K562 (cell line): ENCODE data around the gene DIPK1B. TPM values are rescaled to one million over a fixed set of nuclear protein-coding genes. Genes with fewer than 3 reads are reported as not detected.

Source experiments
- ATAC-seq: fragments of 200-7000 bp; cut with Tn5 transposase; 3 replicates; pipeline ENCODE4 v1.9.1; 2020; ENCODE audit warnings: moderate library complexity
- BruUV-seq: library from RNA; stranded (reverse); fragments of 400-500 nt; replicated peaks from 2 replicates; lab custom pipeline; 2021; lab: Mats Ljungman, UMichigan
- CTCF ChIA-PET: fragments of 300-600 bp; formaldehyde crosslinking; extraction: SDS; loops from one replicate; lab custom pipeline; 2021; ENCODE audit warnings: low intra/inter-chr PET ratio; lab: Yijun Ruan, JAX
- POLR2A ChIA-PET: fragments of 300-600, 350-650 bp; sonication (Branson Sonifier 250); formaldehyde crosslinking; extraction: SDS; loops from one replicate; lab custom pipeline; 2021; ENCODE audit warnings: antibody characterized with exemption, inconsistent platforms; lab: Yijun Ruan, JAX
- DNase-seq, 4 experiments: peaks; one replicate each; pipeline versions ENCODE4 v3.0.0 to v3.0.0-alpha.2; 2011 to 2018; ENCODE audit warnings: low spot score in 3 of 4, mixed read lengths in 3 of 4; ENCODE audit errors: extremely low read depth in 1 of 4
- FAIRE-seq: peaks from 2 replicates; lab custom pipeline; 2011; peaks lifted over from hg19 to GRCh38; lab: Jason Lieb, UNC
- H2AFZ ChIP-seq: 2 replicates; pipeline ENCODE4 v1.6.0; 2011; ENCODE audit warnings: low read depth, low read length, control low read depth, inconsistent platforms
- H3K27ac ChIP-seq: fragments of 200-600 bp; 3 replicates; pipeline ENCODE4 v1.8.0; 2011; ENCODE audit warnings: low read depth, mild to moderate bottlenecking, control low read depth, inconsistent platforms, low read length, moderate library complexity, mixed read lengths; ENCODE audit errors: extremely low read depth
- H3K27me3 ChIP-seq, 2 experiments: fragments of 300-600 bp in 1 of 2; 2 replicates in 1 of 2; 3 replicates in 1 of 2; pipeline versions ENCODE4 v1.6.0 to v1.8.0; 2011; ENCODE audit warnings: inconsistent platforms in 2 of 2, low read length in 2 of 2, mild to moderate bottlenecking in 1 of 2, mixed read lengths in 1 of 2, moderate library complexity in 1 of 2; ENCODE audit not compliant: control insufficient read depth in 2 of 2, insufficient read depth in 2 of 2
- H3K36me3 ChIP-seq: fragments of 300-600 bp; 3 replicates; pipeline ENCODE4 v1.8.0; 2011; ENCODE audit warnings: mild to moderate bottlenecking, low read length, inconsistent platforms; ENCODE audit not compliant: control insufficient read depth, insufficient read depth
- H3K4me1 ChIP-seq, 2 experiments: fragments of 200-600 bp in 1 of 2; replicated peaks in 1 of 2; 2 replicates in 1 of 2; 3 replicates in 1 of 2; pipeline versions ENCODE4 v1.5.1 to v1.8.0; 2011; ENCODE audit warnings: inconsistent platforms in 2 of 2, low read length in 2 of 2, mild to moderate bottlenecking in 1 of 2, mixed read lengths in 1 of 2, moderate library complexity in 1 of 2; ENCODE audit not compliant: control insufficient read depth in 2 of 2, insufficient read depth in 2 of 2
- H3K4me2 ChIP-seq: 2 replicates; pipeline ENCODE4 v1.6.1; 2011; ENCODE audit warnings: low read length, control low read depth, inconsistent platforms, mixed read lengths; ENCODE audit not compliant: insufficient read depth
- H3K4me3 ChIP-seq: fragments of 200-600 bp; sonication (generic), shearing (Covaris generic); 2 replicates; pipeline ENCODE4 v1.5.1; 2016; ENCODE audit warnings: control low read depth, inconsistent platforms
- H3K79me2 ChIP-seq: fragments of 200-600 bp; 3 replicates; pipeline ENCODE4 v1.8.0; 2011; ENCODE audit warnings: low read length, inconsistent platforms; ENCODE audit not compliant: control insufficient read depth, insufficient read depth
- H3K9ac ChIP-seq, 2 experiments: 2 replicates each; pipeline versions ENCODE4 v1.6.0 to v1.6.1; 2011; ENCODE audit warnings: low read depth in 2 of 2, low read length in 2 of 2, control low read depth in 1 of 2, inconsistent platforms in 1 of 2, mild to moderate bottlenecking in 1 of 2, mixed read lengths in 1 of 2; ENCODE audit not compliant: insufficient read depth in 1 of 2
- H3K9me1 ChIP-seq: one replicate; pipeline ENCODE4 v1.6.0; 2011; ENCODE audit warnings: inconsistent platforms, mild to moderate bottlenecking, low read length, moderate library complexity; ENCODE audit not compliant: control insufficient read depth, insufficient read depth
- H3K9me3 ChIP-seq: replicated peaks from 2 replicates; pipeline ENCODE4 v1.5.1; 2011; ENCODE audit warnings: low read depth, low read length, inconsistent platforms; ENCODE audit not compliant: control insufficient read depth, insufficient read depth
- H4K20me1 ChIP-seq: replicated peaks from 2 replicates; pipeline ENCODE4 v1.6.1; 2011; ENCODE audit warnings: low read length, inconsistent platforms, mixed read lengths; ENCODE audit not compliant: control insufficient read depth, insufficient read depth
- ATF3 ChIP-seq, 2 experiments: fragments of 450-650 bp in 1 of 2; sonication (generic) in 1 of 2; formaldehyde crosslinking in 1 of 2; IDR thresholded peaks in 1 of 2; conservative IDR thresholded peaks in 1 of 2; 2 replicates each; pipeline versions ENCODE4 v1.6.1 to v1.8.1; 2016 to 2023; ENCODE audit warnings: mild to moderate bottlenecking in 2 of 2, moderate library complexity in 2 of 2, inconsistent platforms in 1 of 2, missing genetic modification reagents in 1 of 2
- ETV5 ChIP-seq: sonication (generic); formaldehyde crosslinking; IDR thresholded peaks from 2 replicates; pipeline ENCODE4 v1.4.0; 2020; ENCODE audit warnings: low read depth, mild to moderate bottlenecking, missing genetic modification reagents
- GATAD2B ChIP-seq: fragments of 450-650 bp; IDR thresholded peaks from 2 replicates; pipeline ENCODE4 v1.6.1; 2017; ENCODE audit warnings: mild to moderate bottlenecking, borderline replicate concordance
- HDGF ChIP-seq: fragments of 450-650 bp; IDR thresholded peaks from 2 replicates; pipeline ENCODE4 v1.6.1; 2016
- KDM4B ChIP-seq, 2 experiments: fragments of 450-650 bp in 1 of 2; sonication (generic) in 1 of 2; IDR thresholded peaks; 2 replicates each; pipeline ENCODE4 v1.6.1; 2016 to 2017; ENCODE audit warnings: borderline replicate concordance in 2 of 2, antibody characterized with exemption in 1 of 2, low read depth in 1 of 2, mild to moderate bottlenecking in 1 of 2
- RNF2 ChIP-seq: sonication (generic); IDR thresholded peaks from 2 replicates; pipeline ENCODE4 v1.6.1; 2016
- ZBTB7A ChIP-seq: IDR thresholded peaks from 2 replicates; pipeline ENCODE4 v1.6.1; 2011; ENCODE audit warnings: low read depth, mild to moderate bottlenecking, low read length, moderate library complexity, borderline replicate concordance; ENCODE audit not compliant: control insufficient read depth
- ZEB2 ChIP-seq: fragments of 450-650 bp; IDR thresholded peaks from 2 replicates; pipeline ENCODE4 v1.6.1; 2016
- WGBS: fragments of 100-300 bp; shearing (Covaris generic); methylation state at CpG from one replicate; pipeline ENCODE4 v1.1.6; 2016; ENCODE audit warnings: low coverage, mixed read lengths; ENCODE audit not compliant: insufficient coverage; ENCODE audit errors: missing lambda C conversion rate; 5-methylcytosine and 5-hydroxymethylcytosine counted together
- in situ Hi-C: fragments of 300-500 bp; cut with MboI; formaldehyde crosslinking; loops from 4 replicates; pipeline ENCODE4 v1.15.0; 2018; ENCODE audit warnings: inconsistent platforms, mixed read lengths
- intact Hi-C: fragments of 100-400 bp; cut with micrococcal nuclease; formaldehyde crosslinking; loops from 2 replicates; pipeline ENCODE4 v1.14.2; 2022
- polyA plus RNA-seq, 8 experiments: library from polyadenylated mRNA; depleted of rRNA in 4 of 8; stranded (reverse) in 5 of 8; unstranded in 3 of 8; fragments of >200 nt; fragmentation: Nextera tagmentation in 2 of 8; fragmentation: Illumina TruSeq in 1 of 8; extraction: Ambion mirVana in 2 of 8; extraction: Trizol in 1 of 8; gene quantifications; 2 replicates each; pipeline versions ENCODE4 v1.2.1 to v1.2.3, GENCODE V29; 2011 to 2014; ENCODE audit warnings: inconsistent platforms in 1 of 8, missing spikeins in 1 of 8
- total RNA-seq, 7 experiments: library from RNA; depleted of rRNA in 6 of 7; stranded (reverse); fragments of >200 nt in 6 of 7; fragmentation: Illumina TruSeq in 2 of 7; extraction: Trizol in 2 of 7; gene quantifications; 2 replicates each; pipeline versions ENCODE4 v1.2.1 to v1.2.3, GENCODE V29; 2011 to 2021; ENCODE audit warnings: low replicate concordance in 1 of 7
- TF ChIP-seq, protein P1 (sequence below): fragments of 250-450 bp; sonication (Bioruptor Pico); IDR thresholded peaks from 2 replicates; pipeline ENCODE4 v1.4.0; 2020; ENCODE audit warnings: mild to moderate bottlenecking, moderate library complexity
- TF ChIP-seq, protein P2 (sequence below): fragments of 450-650 bp; IDR thresholded peaks from 2 replicates; pipeline ENCODE4 v1.6.1; 2017; ENCODE audit warnings: mild to moderate bottlenecking, moderate library complexity

Gene DIPK1B
- total and polyA plus RNA-seq, 9 of the 15 experiments (the other 6 are each of a cell fraction or from before 2014, with no cell fraction given): 0.08 to 22.3 (median 5.9) TPM

- TF ChIP-seq ATF3 (IDR thresholded peaks at IDR 0.05): no peak
- peak; percentile 66 for TF ChIP-seq ATF3 (CRISPR knock-in tag; conservative IDR thresholded peaks at IDR 0.05)
- TF ChIP-seq KDM4B (IDR thresholded peaks at IDR 0.05; ENCODE audit: borderline replicate concordance in 2 of 2, low read depth in 1 of 2): no peak
- TF ChIP-seq HDGF: no peak
- no peak for TF ChIP-seq ETV5 (CRISPR knock-in tag)
- TF ChIP-seq RNF2: no peak
These were observed 38.2 kb upstream of the DIPK1B start (continued) for GRCh38 chr9:136673975-136674785.

DNA sequence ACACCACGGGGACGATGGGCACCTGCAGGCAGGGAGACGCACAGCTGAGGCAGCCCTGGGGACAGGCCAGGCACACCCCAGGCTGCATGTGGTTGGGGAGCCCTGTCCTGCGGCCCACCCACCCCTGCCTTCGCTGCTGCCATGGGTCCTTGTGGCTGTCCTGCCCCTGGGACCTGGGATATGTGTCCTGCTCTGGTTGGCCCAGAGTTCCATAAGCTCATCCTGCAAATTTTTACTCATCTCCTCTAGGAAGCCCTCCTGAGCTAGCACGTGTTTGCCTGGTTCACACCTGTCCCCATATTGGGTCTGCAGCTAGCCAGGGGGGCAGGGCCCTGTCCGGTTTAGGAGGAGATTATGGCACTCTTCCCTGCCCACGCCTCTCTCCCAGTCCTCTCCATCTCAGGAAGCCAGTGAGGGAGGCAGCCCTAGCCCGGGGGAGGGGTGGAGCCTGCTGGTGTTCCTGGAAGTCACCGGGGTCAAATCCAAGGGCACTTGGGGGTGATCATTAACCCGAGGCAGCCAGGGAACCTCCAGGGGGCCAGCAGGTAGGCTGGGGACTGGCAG lies 37.5 kb upstream of the DIPK1B start:
- Histone ChIP-seq H2AFZ (no peak overlapping the region), H3K36me3 (peaks cover 58% of the 10 kb centered on the region; the same call in 2 of the 3 replicates), H3K4me3 (no peak overlapping the region), H3K27ac (peak overlapping the region; percentile 11; the same call in 1 of the 3 replicates), H3K4me2 (no peak overlapping the region), H4K20me1 (peaks cover 29% of the 10 kb centered on the region), H3K4me1 (peaks cover 11 to 97% of the 10 kb centered on the region in 2 experiments; a peak in 4 of 5 replicates), H3K79me2 (peaks cover 15% of the 10 kb centered on the region), H3K9me1 (no peaks in the 10 kb centered on the region), H3K9me3 (no peaks in the 10 kb centered on the region), H3K27me3 (no peaks in the 10 kb centered on the region), H3K9ac (peak overlapping the region in 1 of 2 experiments; percentile 82; a peak in 2 of 4 replicates)
- ATAC-seq: no peak
- ChIA-PET CTCF (no interaction called here), POLR2A (interaction anchor here (0.9 to 1.6 kb wide), 5 partner anchors 16 to 55 kb away, joined by 3 to 5 read pairs (median 4); no protein-coding TSS in a partner anchor)
- FAIRE-seq: peak; percentile 77
- in situ Hi-C loops: no loop called here
- 22% methylated on average over 7 of the region's 11 CpGs for WGBS
- intact Hi-C loops: no loop called here
- no TSS peak for BruUV-seq
- peak; percentile 75 to 85 (median 82) for DNase-seq
- TF ChIP-seq, protein P1, sequence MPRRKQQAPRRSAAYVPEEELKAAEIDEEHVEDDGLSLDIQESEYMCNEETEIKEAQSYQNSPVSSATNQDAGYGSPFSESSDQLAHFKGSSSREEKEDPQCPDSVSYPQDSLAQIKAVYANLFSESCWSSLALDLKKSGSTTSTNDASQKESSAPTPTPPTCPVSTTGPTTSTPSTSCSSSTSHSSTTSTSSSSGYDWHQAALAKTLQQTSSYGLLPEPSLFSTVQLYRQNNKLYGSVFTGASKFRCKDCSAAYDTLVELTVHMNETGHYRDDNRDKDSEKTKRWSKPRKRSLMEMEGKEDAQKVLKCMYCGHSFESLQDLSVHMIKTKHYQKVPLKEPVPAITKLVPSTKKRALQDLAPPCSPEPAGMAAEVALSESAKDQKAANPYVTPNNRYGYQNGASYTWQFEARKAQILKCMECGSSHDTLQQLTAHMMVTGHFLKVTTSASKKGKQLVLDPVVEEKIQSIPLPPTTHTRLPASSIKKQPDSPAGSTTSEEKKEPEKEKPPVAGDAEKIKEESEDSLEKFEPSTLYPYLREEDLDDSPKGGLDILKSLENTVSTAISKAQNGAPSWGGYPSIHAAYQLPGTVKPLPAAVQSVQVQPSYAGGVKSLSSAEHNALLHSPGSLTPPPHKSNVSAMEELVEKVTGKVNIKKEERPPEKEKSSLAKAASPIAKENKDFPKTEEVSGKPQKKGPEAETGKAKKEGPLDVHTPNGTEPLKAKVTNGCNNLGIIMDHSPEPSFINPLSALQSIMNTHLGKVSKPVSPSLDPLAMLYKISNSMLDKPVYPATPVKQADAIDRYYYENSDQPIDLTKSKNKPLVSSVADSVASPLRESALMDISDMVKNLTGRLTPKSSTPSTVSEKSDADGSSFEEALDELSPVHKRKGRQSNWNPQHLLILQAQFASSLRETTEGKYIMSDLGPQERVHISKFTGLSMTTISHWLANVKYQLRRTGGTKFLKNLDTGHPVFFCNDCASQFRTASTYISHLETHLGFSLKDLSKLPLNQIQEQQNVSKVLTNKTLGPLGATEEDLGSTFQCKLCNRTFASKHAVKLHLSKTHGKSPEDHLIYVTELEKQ (CRISPR knock-in tag): no peak
- TF ChIP-seq ZBTB7A: peak; percentile 35; the same call in 1 of the 2 replicates
- no peak for TF ChIP-seq GATAD2B
- TF ChIP-seq, protein P2, sequence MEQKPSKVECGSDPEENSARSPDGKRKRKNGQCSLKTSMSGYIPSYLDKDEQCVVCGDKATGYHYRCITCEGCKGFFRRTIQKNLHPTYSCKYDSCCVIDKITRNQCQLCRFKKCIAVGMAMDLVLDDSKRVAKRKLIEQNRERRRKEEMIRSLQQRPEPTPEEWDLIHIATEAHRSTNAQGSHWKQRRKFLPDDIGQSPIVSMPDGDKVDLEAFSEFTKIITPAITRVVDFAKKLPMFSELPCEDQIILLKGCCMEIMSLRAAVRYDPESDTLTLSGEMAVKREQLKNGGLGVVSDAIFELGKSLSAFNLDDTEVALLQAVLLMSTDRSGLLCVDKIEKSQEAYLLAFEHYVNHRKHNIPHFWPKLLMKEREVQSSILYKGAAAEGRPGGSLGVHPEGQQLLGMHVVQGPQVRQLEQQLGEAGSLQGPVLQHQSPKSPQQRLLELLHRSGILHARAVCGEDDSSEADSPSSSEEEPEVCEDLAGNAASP: no peak
- TF ChIP-seq ZEB2: peak; percentile 70; the same call in 1 of the 2 replicates
